Uterus (tissue), 2 donors: Measurements from ENCODE around the gene MLLT6.

Experiments
- CTCF ChIP-seq, 4 experiments: fragments of 200-600 bp in 2 of 4; fragments of 450-650 bp in 2 of 4; sonication (generic) in 2 of 4; IDR thresholded peaks; one replicate each; pipeline ENCODE4 v1.5.1; 2016 to 2019; ENCODE audit warnings: antibody characterized with exemption in 4 of 4, mild to moderate bottlenecking in 2 of 4, moderate library complexity in 1 of 4
- POLR2A ChIP-seq, 2 donors: fragments of 450-650 bp; IDR thresholded peaks; one replicate each; pipeline ENCODE4 v1.6.1; 2016; ENCODE audit warnings: antibody characterized with exemption in 2 of 2, mild to moderate bottlenecking in 1 of 2, moderate library complexity in 1 of 2

DNA sequence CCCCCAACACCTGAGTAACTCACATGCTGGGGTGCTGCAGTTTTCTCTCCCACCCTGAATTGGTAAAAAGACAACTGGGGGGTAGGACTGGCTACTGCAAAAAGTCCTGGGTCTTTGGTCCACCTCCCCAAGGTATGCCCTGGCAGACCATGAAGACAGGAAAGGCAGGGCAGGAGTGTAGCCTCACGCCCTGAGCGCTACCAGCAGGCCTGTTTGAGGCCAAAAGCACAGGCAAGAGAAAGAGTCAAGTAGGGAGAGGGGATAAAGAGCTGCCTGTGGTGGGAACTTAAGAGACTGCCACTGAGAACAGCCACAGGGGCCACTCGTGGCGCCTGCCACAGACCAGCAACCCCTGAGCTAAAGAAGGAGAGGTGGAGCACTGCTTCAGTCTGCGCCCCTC, 61.3 kb downstream of the MLLT6 start:
- TF ChIP-seq CTCF (IDR thresholded peaks at IDR 0.05) (no peak), POLR2A (IDR thresholded peaks at IDR 0.05) (no peak)
